Measurements from ENCODE around the gene FOXR2. TPM values are rescaled to one million over a fixed set of nuclear protein-coding genes. Genes with fewer than 3 reads are reported as not detected.

The FOXR2 gene
- total RNA-seq, result not detected in 2 replicates

DNA sequence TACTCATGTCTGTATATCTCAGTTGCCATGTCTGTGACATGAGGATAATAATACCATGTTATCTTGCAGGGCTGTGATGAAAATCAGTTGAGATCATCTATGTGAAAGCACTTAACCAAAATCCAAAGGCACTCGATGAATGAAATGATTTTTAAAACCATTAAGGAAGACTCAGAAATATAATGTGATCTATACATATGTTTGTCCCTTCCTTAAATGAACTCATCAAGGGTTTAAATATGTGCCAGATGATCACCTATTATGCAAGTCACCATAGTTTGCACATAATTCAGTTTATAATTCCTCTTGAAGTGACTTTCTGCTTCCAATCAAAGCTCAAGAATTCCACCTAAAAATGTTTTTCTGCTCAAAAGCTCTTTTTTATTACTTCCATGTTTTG lies at the start of gene FOXR2:
TSS of gene FOXR2 (plus strand) at position 301 of the 400 bp plus-strand sequence. CDS start 312 bp downstream, outside the sequence.
- DNase-seq (ENCODE audit: low read depth), result no peak
- TF ChIP-seq CTCF (conservative IDR thresholded peaks at IDR 0.05; ENCODE audit: low read depth, low read length), result no peak
- no peak within 1 kb of the TSS for H3K4me3 ChIP-seq (ENCODE audit: low read depth, low read length)

GRCh38 chrX:55579115-55579514 lies 44.1 kb upstream of the FOXR2 start:
- no peak for DNase-seq (ENCODE audit: low read depth)
- TF ChIP-seq CTCF (conservative IDR thresholded peaks at IDR 0.05; ENCODE audit: low read depth, low read length), result no peak
- H3K4me3 ChIP-seq (ENCODE audit: low read depth, low read length), result no peak overlapping the region

- DNase-seq (ENCODE audit: low read depth), result no peak
- H3K4me3 ChIP-seq (ENCODE audit: low read depth, low read length), result no peak overlapping the region
- no peak for TF ChIP-seq CTCF (conservative IDR thresholded peaks at IDR 0.05; ENCODE audit: low read depth, low read length)
Measured at GRCh38 chrX:55582447-55582846, 40.8 kb upstream of the FOXR2 start.

DNA sequence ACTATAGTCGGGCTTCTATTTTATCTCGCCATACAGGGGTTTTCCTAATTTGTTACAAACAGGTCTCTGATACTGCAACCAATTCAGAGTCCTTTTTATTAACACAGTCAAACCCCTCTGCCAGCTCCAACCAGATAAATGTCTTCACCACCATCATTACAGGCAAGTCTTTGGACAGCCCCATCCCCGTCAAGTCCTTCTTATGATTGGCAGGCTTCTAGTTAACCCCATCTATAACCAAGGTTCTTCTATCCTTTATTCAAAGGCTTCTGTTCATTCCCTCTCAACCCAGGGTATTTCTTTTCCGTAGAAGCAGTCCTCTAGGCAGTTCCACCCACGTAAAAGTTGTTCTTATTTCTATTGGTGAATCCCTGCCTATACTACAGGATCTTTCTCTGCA lies 29.9 kb upstream of the FOXR2 start:
- TF ChIP-seq CTCF (conservative IDR thresholded peaks at IDR 0.05; ENCODE audit: low read depth, low read length), result no peak
- no peak for DNase-seq (ENCODE audit: low read depth)
- H3K4me3 ChIP-seq (ENCODE audit: low read depth, low read length), result no peak overlapping the region

DNA sequence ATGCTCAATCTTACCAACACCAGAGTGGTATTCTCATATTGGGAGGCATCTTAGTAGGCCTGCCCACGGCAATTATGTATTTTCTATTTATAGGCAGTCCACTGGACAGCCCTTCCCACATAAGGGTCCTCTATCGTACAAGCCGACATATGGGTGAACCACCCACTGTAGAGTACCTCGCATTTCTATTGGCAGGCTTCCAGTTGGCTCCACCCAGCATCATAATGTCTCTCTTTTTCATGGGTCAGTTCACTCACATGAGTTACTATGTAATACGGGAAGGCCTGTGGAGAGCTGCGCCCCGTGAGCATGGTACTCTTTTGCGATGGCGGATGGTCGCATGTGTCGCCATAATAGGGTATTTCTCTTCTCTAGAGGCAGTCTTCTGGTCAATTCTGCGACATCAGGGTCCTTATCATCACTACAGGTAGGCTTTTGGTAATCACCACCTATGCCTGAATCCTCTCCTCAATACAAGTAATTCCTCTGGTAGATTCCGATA lies 29.4 kb upstream of the FOXR2 start:
- no peak overlapping the region for H3K4me3 ChIP-seq (ENCODE audit: low read depth, low read length)
- TF ChIP-seq CTCF (conservative IDR thresholded peaks at IDR 0.05; ENCODE audit: low read depth, low read length), result no peak
- DNase-seq (ENCODE audit: low read depth), result no peak

DNA sequence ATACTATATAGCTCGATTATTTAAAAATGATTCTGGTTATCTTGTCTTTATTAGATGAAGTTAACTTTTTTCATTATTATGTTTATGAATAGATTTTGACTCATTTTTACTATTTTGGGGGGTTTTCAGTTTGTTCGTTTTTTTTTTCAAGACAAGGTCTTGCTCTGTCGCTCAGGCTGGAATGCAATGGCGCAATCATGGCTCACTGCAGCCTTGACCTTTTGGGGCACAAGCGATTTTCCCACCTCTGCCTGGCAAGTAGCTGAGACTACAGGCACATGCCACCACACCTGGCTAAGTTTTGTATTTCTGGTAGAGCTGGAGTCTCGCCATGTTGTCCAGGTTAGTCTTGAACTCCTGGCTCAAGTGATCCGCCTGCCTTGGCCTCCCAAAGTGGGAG lies 24.9 kb upstream of the FOXR2 start:
- DNase-seq (ENCODE audit: low read depth), result no peak
- H3K4me3 ChIP-seq (ENCODE audit: low read depth, low read length), result no peak overlapping the region
- TF ChIP-seq CTCF (conservative IDR thresholded peaks at IDR 0.05; ENCODE audit: low read depth, low read length), result no peak

GRCh38 chrX:55619547-55619946 lies 3.7 kb upstream of the FOXR2 start:
- no peak for DNase-seq (ENCODE audit: low read depth)
- TF ChIP-seq CTCF (conservative IDR thresholded peaks at IDR 0.05; ENCODE audit: low read depth, low read length), result no peak

More at GRCh38 chrX:55619547-55619946, 3.7 kb upstream of the FOXR2 start:
- no peak overlapping the region for H3K4me3 ChIP-seq (ENCODE audit: low read depth, low read length)
